ENCODE measurements around the gene WNK1.
A peak's percentile ranks its signal among the peaks of the same experiment; 100 is the strongest.

WNK1 gene

GRCh38 chr12:806200-806791 lies 53.9 kb downstream of the WNK1 start (continued):
- no peak; the same call in 1 of the 2 replicates for TF ChIP-seq SP3 (tag by site-specific recombination; IDR thresholded peaks at IDR 0.05)
- TF ChIP-seq ZNF701 (tag by site-specific recombination; IDR thresholded peaks at IDR 0.05) = no peak
- TF ChIP-seq GLI2 (tag by site-specific recombination; IDR thresholded peaks at IDR 0.05; ENCODE audit: borderline replicate concordance, low read depth) = peak; percentile 97
- peak; percentile 97 for TF ChIP-seq ZNF24 (tag by site-specific recombination; IDR thresholded peaks at IDR 0.05)
- TF ChIP-seq PRDM1 (tag by site-specific recombination; IDR thresholded peaks at IDR 0.05) = no peak
- TF ChIP-seq ZNF776 (tag by site-specific recombination; IDR thresholded peaks at IDR 0.05; ENCODE audit: borderline replicate concordance) = no peak
- TF ChIP-seq ZNF248 (tag by site-specific recombination; IDR thresholded peaks at IDR 0.05) = no peak
- peak; percentile 66; the same call in 1 of the 2 replicates for TF ChIP-seq ZNF76 (tag by site-specific recombination; IDR thresholded peaks at IDR 0.05; ENCODE audit: borderline replicate concordance, low read depth)
- TF ChIP-seq ZNF155 (tag by site-specific recombination; IDR thresholded peaks at IDR 0.05) = no peak
- no peak for TF ChIP-seq ZNF621 (tag by site-specific recombination; IDR thresholded peaks at IDR 0.05)
- peak; percentile 81 for TF ChIP-seq KLF10 (tag by site-specific recombination; IDR thresholded peaks at IDR 0.05)
- TF ChIP-seq FEZF1 (tag by site-specific recombination; IDR thresholded peaks at IDR 0.05) = peak; percentile 98
- peak; percentile 97 for TF ChIP-seq ZSCAN23 (tag by site-specific recombination; IDR thresholded peaks at IDR 0.05)
- TF ChIP-seq ZNF2 (tag by site-specific recombination; IDR thresholded peaks at IDR 0.05) = peak; percentile 87
- TF ChIP-seq, protein P1, sequence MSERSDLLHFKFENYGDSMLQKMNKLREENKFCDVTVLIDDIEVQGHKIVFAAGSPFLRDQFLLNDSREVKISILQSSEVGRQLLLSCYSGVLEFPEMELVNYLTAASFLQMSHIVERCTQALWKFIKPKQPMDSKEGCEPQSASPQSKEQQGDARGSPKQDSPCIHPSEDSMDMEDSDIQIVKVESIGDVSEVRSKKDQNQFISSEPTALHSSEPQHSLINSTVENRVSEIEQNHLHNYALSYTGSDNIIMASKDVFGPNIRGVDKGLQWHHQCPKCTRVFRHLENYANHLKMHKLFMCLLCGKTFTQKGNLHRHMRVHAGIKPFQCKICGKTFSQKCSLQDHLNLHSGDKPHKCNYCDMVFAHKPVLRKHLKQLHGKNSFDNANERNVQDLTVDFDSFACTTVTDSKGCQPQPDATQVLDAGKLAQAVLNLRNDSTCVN (tag by site-specific recombination; optimal IDR thresholded peaks at IDR 0.05) = no peak
- TF ChIP-seq ZNF596 (tag by site-specific recombination; IDR thresholded peaks at IDR 0.05) = peak; percentile 49; the same call in 1 of the 2 replicates
- TF ChIP-seq IKZF3 (tag by site-specific recombination; IDR thresholded peaks at IDR 0.05) = peak; percentile 92
- TF ChIP-seq ZNF302 (tag by site-specific recombination; IDR thresholded peaks at IDR 0.05; ENCODE audit: low read depth) = no peak
- TF ChIP-seq ZNF555 (tag by site-specific recombination; conservative IDR thresholded peaks at IDR 0.05) = no peak
- peak; percentile 98 for TF ChIP-seq GFI1B (tag by site-specific recombination; IDR thresholded peaks at IDR 0.05)
- TF ChIP-seq, protein P2, sequence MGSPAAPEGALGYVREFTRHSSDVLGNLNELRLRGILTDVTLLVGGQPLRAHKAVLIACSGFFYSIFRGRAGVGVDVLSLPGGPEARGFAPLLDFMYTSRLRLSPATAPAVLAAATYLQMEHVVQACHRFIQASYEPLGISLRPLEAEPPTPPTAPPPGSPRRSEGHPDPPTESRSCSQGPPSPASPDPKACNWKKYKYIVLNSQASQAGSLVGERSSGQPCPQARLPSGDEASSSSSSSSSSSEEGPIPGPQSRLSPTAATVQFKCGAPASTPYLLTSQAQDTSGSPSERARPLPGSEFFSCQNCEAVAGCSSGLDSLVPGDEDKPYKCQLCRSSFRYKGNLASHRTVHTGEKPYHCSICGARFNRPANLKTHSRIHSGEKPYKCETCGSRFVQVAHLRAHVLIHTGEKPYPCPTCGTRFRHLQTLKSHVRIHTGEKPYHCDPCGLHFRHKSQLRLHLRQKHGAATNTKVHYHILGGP (tag by site-specific recombination; IDR thresholded peaks at IDR 0.05) = peak; percentile 75
- TF ChIP-seq, protein P3, sequence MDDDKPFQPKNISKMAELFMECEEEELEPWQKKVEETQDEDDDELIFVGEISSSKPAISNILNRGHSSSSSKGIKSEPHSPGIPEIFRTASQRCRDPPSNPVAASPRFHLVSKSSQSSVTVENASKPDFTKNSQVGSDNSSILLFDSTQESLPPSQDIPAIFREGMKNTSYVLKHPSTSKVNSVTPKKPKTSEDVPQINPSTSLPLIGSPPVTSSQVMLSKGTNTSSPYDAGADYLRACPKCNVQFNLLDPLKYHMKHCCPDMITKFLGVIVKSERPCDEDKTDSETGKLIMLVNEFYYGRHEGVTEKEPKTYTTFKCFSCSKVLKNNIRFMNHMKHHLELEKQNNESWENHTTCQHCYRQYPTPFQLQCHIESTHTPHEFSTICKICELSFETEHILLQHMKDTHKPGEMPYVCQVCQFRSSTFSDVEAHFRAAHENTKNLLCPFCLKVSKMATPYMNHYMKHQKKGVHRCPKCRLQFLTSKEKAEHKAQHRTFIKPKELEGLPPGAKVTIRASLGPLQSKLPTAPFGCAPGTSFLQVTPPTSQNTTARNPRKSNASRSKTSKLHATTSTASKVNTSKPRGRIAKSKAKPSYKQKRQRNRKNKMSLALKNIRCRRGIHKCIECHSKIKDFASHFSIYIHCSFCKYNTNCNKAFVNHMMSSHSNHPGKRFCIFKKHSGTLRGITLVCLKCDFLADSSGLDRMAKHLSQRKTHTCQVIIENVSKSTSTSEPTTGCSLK (tag by site-specific recombination; IDR thresholded peaks at IDR 0.05) = no peak
- TF ChIP-seq HOXC10 (CRISPR knock-in tag; IDR thresholded peaks at IDR 0.05) = no peak
- peak; percentile 78 for TF ChIP-seq ZNF398 (tag by site-specific recombination; IDR thresholded peaks at IDR 0.05)
- TF ChIP-seq ZNF311 (tag by site-specific recombination; IDR thresholded peaks at IDR 0.05; ENCODE audit: borderline replicate concordance) = no peak
- peak; percentile 85 for TF ChIP-seq ZNF610 (tag by site-specific recombination; IDR thresholded peaks at IDR 0.05; ENCODE audit: borderline replicate concordance)
- TF ChIP-seq ZNF433 (tag by site-specific recombination; IDR thresholded peaks at IDR 0.05; ENCODE audit: low read depth) = no peak
- no peak for TF ChIP-seq RBAK (tag by site-specific recombination; IDR thresholded peaks at IDR 0.05)
- no peak for TF ChIP-seq ZNF792 (tag by site-specific recombination; IDR thresholded peaks at IDR 0.05)
- TF ChIP-seq TCF7L2 (IDR thresholded peaks at IDR 0.05; ENCODE audit: borderline replicate concordance, low read depth, low read length) = peak; percentile 48; the same call in 1 of the 2 replicates
- TF ChIP-seq ZNF473 (tag by site-specific recombination; IDR thresholded peaks at IDR 0.05) = no peak
- TF ChIP-seq ZNF416 (tag by site-specific recombination; IDR thresholded peaks at IDR 0.05) = no peak
- TF ChIP-seq ZNF426 (tag by site-specific recombination; IDR thresholded peaks at IDR 0.05) = no peak
- no peak for TF ChIP-seq ZSCAN18 (tag by site-specific recombination; IDR thresholded peaks at IDR 0.05)

Measured in HEK293 (cell line).